HUES48 (cell line): ENCODE measurements around the gene MEF2D.

Source experiments
- H3K27ac ChIP-seq: one replicate; pipeline ENCODE4 v1.7.0; 2013; ENCODE audit warnings: low read depth, low read length, inconsistent platforms
- H3K27me3 ChIP-seq: 2 replicates; pipeline ENCODE4 v1.6.1; 2013; ENCODE audit warnings: mild to moderate bottlenecking, low read length; ENCODE audit not compliant: control insufficient read depth, insufficient read depth
- H3K36me3 ChIP-seq: 2 replicates; pipeline ENCODE4 v1.6.1; 2013; ENCODE audit warnings: low read length; ENCODE audit not compliant: control insufficient read depth, insufficient read depth
- H3K4me1 ChIP-seq: 2 replicates; pipeline ENCODE4 v1.6.1; 2013; ENCODE audit warnings: mild to moderate bottlenecking, low read length; ENCODE audit not compliant: control insufficient read depth, insufficient read depth
- H3K4me3 ChIP-seq: 2 replicates; pipeline ENCODE4 v1.5.1; 2013; ENCODE audit warnings: mild to moderate bottlenecking, low read depth, low read length
- H3K9ac ChIP-seq: 2 replicates; pipeline ENCODE4 v1.6.1; 2013; ENCODE audit warnings: mild to moderate bottlenecking, low read depth, low read length, moderate library complexity
- H3K9me3 ChIP-seq: 2 replicates; pipeline ENCODE4 v1.6.1; 2013; ENCODE audit warnings: low read length; ENCODE audit not compliant: control insufficient read depth, insufficient read depth

The MEF2D gene

DNA sequence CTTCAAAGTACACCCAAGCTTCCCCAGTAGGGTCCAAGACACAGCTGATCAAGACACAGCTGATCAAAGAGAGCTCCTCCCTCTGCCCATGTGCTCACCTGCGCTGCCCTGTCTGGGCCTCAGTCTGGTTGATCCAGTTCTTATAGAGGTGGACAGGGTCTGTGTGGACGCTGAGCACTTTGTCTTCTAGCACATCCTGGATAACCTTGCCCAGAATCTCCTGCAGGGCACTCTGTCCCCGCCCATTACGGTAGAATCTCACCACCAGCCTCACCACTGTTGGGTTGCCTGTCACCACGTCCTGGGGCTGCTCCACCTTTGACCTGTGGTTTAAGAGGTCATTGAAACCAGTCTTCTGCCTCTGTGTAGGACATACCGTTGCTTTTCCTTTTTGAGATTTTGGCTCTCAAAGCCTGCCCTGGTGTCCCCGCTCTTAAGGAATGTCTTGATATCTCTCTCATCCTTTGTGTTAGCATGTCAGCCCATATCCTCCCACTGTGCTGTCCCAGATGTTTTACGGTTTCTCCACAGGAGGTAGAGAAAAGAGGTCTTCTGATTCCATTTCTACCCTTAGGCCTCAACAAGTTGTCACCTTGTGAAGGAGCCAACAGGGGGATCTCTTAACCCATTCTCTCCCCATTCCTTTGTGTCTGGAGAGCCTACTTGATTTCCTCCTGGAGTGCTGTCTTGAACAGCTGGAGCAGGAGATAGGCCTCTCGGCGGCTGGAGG, 38.3 kb upstream of the MEF2D start:
- Histone ChIP-seq H3K27ac (no peak overlapping the region), H3K4me3 (no peak overlapping the region), H3K36me3 (peaks cover 87% of the 10 kb centered on the region), H3K27me3 (no peaks in the 10 kb centered on the region), H3K9ac (no peak overlapping the region), H3K4me1 (no peaks in the 10 kb centered on the region), H3K9me3 (no peaks in the 10 kb centered on the region)

DNA sequence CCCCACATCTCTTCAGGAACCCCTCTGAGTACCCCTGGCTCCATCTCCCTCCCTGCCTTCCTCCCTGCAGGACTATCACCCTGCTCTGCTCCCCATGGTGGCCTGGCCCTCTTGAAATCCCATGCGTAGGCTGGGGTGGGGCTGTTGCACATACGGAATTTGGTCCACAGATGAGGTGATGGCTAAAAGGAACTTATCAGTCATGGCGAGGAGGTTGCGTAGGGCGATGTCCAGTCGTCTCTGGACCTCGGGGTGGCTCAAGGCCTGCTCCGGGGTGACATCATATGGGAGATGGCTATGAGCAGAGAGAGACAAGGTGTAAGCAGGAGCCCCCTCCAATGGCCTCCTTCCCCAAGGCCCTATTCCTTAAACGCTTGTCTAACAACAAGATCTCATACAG, 36.5 kb upstream of the MEF2D start:
- Histone ChIP-seq H3K36me3 (peaks cover 93% of the 10 kb centered on the region), H3K27me3 (no peaks in the 10 kb centered on the region), H3K27ac (no peak overlapping the region), H3K4me3 (no peak overlapping the region), H3K9me3 (no peaks in the 10 kb centered on the region), H3K9ac (no peak overlapping the region), H3K4me1 (no peaks in the 10 kb centered on the region)

DNA sequence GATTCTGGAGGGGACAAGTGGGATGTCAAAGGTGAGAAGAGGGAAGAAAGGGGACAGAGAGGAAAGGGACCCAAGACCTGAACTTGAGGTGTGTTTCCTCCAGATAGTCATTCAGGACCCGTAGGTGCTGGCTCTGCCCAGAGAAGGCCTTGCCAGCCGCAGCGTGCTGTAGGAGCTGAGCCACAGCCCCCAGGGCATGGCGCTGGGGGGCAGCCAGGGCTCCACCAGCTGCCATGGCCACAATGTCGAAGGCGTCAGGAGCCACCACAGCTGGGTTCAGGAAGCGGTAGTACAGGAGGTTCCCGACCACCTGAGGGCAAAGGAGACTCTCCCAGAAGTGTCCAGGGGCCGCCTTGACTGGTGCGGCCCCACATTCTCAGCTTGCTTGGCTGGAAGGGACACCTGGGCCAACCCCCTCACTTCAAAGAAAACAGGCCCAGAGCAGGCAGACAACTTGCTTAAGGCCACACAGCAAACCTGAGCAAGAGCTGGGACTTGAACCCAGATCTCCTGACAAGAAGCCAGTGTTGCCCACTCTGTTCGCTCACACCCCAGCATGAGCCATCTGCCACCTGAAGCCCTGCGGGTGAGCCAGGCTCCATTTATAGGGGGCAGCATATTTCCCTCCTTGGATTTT, 34.0 kb upstream of the MEF2D start:
- no peaks in the 10 kb centered on the region for H3K4me1 ChIP-seq
- no peaks in the 10 kb centered on the region for H3K27me3 ChIP-seq
- H3K9me3 ChIP-seq = no peaks in the 10 kb centered on the region
- H3K27ac ChIP-seq = no peak overlapping the region
- no peak overlapping the region for H3K4me3 ChIP-seq
- peaks cover 89% of the 10 kb centered on the region for H3K36me3 ChIP-seq
- no peak overlapping the region for H3K9ac ChIP-seq

DNA sequence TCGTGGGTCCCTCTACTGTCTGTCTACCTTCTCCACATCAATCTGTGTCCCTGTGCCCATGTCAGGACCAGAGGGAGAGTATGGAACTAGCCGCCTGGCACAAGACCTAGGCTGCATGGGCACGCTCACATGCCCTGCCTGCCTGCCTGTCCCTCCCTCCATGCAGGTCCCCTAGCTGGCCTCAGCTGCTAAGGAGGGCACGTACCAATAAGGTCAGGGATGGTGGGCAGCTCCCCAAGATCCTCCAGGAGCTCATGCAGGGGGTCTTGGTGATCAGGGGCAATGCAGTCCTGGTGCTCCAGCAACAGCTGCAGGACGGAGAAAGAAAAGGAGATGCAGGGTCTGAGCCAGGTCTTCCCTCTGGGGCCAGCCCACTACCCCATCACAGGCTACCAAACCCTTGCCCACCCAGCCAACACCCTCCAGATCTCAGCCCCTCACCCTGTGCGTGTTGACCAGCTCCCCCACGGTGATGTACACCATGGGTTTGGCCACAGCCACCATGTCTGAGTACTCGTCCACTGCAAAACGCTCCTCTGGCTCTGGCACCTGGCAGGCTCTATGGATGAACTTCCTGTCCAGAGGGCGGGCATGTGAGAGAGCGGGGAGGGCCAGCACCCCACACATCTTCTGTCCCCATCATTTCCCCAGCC, 33.1 kb upstream of the MEF2D start:
- Histone ChIP-seq H3K4me1 (no peaks in the 10 kb centered on the region), H3K27ac (no peak overlapping the region), H3K36me3 (peaks cover 87% of the 10 kb centered on the region), H3K9me3 (no peaks in the 10 kb centered on the region), H3K4me3 (no peak overlapping the region), H3K9ac (no peak overlapping the region), H3K27me3 (no peaks in the 10 kb centered on the region)

DNA sequence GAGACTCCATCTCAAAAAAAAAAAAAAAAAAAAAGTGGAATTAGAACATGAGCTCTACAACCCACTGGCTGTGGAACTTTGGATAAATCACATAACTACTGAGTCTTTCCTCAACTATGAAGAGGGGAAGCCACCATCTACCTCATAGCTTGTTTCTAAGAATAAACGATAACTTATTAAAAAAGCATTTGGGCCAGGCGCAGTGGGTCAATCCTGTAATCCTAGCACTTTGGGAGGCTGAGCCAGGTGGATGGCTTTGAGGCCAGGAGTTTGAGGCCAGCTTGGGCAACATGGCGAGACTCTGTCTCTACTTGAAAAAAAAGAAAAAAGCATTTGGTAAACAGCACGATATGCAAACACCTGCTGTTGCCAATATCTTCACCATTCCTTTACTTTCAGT, 31.8 kb upstream of the MEF2D start:
- Histone ChIP-seq H3K9me3 (no peaks in the 10 kb centered on the region), H3K4me1 (no peaks in the 10 kb centered on the region), H3K27ac (no peak overlapping the region), H3K36me3 (peaks cover 93% of the 10 kb centered on the region), H3K4me3 (no peak overlapping the region), H3K9ac (no peak overlapping the region), H3K27me3 (no peaks in the 10 kb centered on the region)

DNA sequence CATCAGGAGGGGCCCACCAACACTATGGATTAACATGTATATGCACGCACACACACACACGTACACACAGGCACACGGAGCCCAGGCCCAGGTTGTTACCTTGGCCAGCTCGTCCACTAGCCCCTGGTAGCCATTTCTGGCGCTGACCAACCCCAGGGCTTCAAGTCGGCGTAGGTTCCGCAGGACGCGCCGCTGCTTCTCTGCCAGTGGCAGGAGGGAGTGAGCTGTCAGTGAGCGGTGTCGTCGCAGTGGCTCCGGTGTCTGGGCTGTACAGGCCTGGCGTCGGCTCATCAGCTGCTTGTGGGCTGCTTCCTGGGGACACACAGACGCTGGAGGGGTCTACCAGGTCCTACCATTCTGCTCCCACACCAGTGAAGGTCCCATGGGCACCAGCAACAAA, 29.4 kb upstream of the MEF2D start:
- Histone ChIP-seq H3K36me3 (peaks cover 83% of the 10 kb centered on the region), H3K9ac (no peak overlapping the region), H3K4me1 (peaks cover 10% of the 10 kb centered on the region), H3K27me3 (no peaks in the 10 kb centered on the region), H3K27ac (no peak overlapping the region), H3K4me3 (no peak overlapping the region), H3K9me3 (no peaks in the 10 kb centered on the region)

DNA sequence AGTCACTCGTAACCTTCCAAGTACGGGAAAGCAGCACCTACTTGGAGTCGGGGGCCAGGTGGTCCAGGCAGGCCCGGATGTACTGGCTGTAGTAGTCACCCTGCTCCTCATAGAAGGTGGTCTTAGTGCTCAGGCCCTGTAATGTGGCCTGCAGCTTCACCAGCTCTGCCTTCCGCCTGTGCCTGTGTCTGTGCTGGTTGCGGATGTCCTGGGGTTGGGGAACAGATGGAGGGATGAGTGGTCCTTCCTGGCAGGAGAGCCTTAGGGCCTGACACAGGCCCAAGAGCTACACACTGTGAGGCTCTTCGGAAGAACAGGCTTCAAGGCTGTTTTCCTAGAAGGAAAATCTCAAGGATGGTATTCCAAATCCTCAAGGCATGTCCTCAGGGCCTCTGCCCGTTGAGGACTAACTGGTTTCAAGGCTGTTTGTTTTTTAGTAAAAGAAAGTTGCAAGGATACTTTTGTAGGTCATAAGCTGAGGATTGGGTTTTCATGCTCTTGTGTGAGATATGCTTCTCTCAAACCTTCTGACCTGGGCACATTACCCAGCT, 28.4 kb upstream of the MEF2D start:
- Histone ChIP-seq H3K36me3 (peaks cover 80% of the 10 kb centered on the region), H3K27ac (no peak overlapping the region), H3K27me3 (no peaks in the 10 kb centered on the region), H3K9ac (no peak overlapping the region), H3K9me3 (no peaks in the 10 kb centered on the region), H3K4me3 (no peak overlapping the region), H3K4me1 (peaks cover 10% of the 10 kb centered on the region)

DNA sequence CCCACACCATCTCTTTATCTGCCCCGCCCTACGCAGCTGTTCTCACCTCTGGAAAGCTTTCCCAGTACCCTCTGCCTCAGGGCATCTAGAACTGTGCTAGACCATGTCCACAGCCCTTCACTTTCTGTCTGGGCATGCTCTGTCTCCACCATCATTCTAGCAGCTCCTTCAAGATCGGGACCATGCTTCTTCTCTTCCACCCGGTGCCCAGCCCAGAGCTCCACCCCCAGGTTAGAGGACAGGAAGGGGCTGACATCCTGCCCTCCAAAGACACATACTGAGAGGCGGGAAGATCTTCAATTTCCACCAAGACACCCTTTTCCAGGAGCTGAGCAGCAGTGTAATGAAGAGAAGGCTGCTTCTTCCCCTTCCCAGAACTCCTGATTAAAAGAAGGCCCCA, 27.7 kb upstream of the MEF2D start:
- Histone ChIP-seq H3K27ac (no peak overlapping the region), H3K27me3 (no peaks in the 10 kb centered on the region), H3K4me1 (peaks cover 10% of the 10 kb centered on the region), H3K36me3 (peaks cover 72% of the 10 kb centered on the region), H3K9ac (no peak overlapping the region), H3K9me3 (no peaks in the 10 kb centered on the region), H3K4me3 (no peak overlapping the region)

DNA sequence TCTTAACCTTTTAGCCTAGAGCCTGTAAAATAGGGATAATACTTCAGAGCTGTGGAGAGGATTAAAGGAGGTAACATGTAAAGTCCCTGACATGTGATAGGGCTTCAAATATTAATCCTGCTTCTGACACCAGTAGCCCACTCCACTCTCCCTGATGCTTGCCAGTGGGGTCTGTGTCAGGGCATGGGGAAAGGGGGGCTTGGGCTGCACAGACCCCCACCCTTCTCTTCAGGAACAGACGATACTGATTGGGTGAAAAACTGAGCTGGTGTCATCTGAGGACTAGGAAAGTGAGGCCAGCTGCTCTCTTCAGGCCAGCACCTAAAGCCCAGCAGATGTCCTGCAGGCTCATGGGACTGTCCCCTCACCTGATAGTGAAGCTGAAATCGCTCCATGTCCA, 27.0 kb upstream of the MEF2D start:
- no peak overlapping the region for H3K4me3 ChIP-seq
- peaks cover 66% of the 10 kb centered on the region for H3K36me3 ChIP-seq
- H3K27ac ChIP-seq = no peak overlapping the region

DNA sequence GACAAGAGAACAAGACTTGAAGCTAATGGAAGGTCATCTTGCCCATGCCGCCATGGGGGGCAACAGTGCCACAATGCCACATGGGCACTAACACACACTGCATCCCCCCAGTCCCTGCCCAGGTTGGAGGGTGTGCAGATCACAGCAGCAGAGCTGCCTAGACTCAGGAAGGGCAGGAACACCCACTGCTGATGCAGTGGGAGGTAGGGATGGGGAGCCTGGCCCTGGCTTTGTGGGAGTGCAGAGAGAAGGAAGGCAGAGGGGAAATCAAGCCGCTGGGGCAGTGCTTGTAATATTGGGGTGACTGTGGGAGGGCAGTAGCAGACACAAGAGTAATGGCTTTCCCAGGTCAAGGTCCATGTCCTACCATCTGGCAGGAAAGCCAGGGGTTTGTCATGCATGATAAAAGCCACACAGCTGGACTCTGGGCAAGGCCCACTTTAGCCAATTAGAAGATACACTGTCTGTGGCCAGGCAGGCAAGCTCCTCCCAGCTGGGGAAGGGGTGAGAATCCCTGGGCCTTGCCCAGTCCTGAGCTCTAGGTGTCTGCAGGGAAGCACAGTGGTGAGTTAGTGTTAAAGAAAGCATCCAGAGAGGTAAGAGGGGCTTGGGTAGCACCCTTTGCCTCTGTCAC, 25.4 kb upstream of the MEF2D start:
- Histone ChIP-seq H3K9ac (no peak overlapping the region), H3K9me3 (no peaks in the 10 kb centered on the region), H3K4me3 (no peak overlapping the region), H3K4me1 (peaks cover 10% of the 10 kb centered on the region), H3K27me3 (no peaks in the 10 kb centered on the region), H3K36me3 (peaks cover 54% of the 10 kb centered on the region), H3K27ac (no peak overlapping the region)

More for the DNA sequence above, 27.0 kb upstream of the MEF2D start:
- Histone ChIP-seq H3K9ac (no peak overlapping the region), H3K27me3 (no peaks in the 10 kb centered on the region), H3K9me3 (no peaks in the 10 kb centered on the region), H3K4me1 (peaks cover 10% of the 10 kb centered on the region)
